Esophagus muscularis mucosa (tissue), 4 donors: ENCODE results near the gene TNFSF13.

Experiments used
- EP300 ChIP-seq: sonication (generic); formaldehyde crosslinking; IDR thresholded peaks from one replicate; pipeline ENCODE4 v1.6.1; 2017; ENCODE audit warnings: antibody characterized with exemption
- POLR2A ChIP-seq: fragments of 450-650 bp; IDR thresholded peaks from one replicate; pipeline ENCODE4 v1.6.1; 2017; ENCODE audit warnings: antibody characterized with exemption, moderate library complexity, mild to moderate bottlenecking, low read depth
- TF ChIP-seq, protein P1 (sequence below), 3 experiments: fragments of 200-600 bp in 2 of 3; fragments of 450-650 bp in 1 of 3; sonication (generic) in 2 of 3; IDR thresholded peaks; one replicate each; pipeline ENCODE4 v1.5.1; 2017 to 2019; ENCODE audit warnings: antibody characterized with exemption in 3 of 3, mild to moderate bottlenecking in 2 of 3, moderate library complexity in 1 of 3

DNA sequence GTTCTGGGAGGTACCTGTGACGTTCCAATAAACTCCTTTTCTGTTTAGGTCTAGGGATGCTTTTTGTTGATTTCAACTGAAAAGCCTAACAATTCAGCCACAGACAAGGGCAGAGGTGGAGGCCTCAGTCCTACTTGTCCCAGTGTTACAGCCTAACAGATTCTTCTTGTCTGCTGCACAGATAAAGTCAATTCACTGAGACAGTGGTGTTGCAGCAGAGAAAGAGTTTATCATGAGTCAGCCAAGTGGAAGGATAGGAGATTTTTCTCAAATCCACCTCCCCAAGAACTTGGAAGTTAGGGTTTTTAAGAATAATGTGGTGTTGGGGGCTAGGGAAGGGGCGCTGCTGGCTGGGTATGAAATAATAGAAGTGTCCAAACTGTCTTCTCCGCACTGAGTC is 20.5 kb upstream of the TNFSF13 start:
- TF ChIP-seq EP300 (no peak), POLR2A (no peak)
- TF ChIP-seq, protein P1, sequence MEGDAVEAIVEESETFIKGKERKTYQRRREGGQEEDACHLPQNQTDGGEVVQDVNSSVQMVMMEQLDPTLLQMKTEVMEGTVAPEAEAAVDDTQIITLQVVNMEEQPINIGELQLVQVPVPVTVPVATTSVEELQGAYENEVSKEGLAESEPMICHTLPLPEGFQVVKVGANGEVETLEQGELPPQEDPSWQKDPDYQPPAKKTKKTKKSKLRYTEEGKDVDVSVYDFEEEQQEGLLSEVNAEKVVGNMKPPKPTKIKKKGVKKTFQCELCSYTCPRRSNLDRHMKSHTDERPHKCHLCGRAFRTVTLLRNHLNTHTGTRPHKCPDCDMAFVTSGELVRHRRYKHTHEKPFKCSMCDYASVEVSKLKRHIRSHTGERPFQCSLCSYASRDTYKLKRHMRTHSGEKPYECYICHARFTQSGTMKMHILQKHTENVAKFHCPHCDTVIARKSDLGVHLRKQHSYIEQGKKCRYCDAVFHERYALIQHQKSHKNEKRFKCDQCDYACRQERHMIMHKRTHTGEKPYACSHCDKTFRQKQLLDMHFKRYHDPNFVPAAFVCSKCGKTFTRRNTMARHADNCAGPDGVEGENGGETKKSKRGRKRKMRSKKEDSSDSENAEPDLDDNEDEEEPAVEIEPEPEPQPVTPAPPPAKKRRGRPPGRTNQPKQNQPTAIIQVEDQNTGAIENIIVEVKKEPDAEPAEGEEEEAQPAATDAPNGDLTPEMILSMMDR (IDR thresholded peaks at IDR 0.05) = no peak
